NCI-H2227 (cell line): ENCODE data around the gene SIX1.
A peak's percentile ranks its signal among the peaks of the same experiment; 100 is the strongest.

Source experiments
- DNase-seq: peaks from one replicate; lab custom pipeline; 2025; ENCODE audit not compliant: unreplicated experiment; lab: John Stamatoyannopoulos, UW

The SIX1 gene

DNA sequence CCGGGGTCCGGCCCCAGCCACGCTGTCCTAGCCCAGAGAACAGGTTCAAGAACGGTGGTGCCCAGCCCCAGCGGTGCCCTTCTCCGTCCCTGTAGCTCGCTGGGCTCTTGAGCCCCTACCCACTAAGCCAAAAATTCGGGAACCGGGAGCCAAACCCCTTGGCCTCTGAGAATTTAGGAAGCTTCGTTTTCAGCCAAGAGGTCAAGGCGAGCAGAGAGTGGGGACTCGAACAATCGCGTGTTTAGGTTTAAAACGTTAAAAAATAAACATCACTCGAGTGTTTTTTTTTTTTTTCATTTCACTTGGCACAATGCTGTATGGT is 6.2 kb downstream of the SIX1 start:
- DNase-seq = no peak

DNA sequence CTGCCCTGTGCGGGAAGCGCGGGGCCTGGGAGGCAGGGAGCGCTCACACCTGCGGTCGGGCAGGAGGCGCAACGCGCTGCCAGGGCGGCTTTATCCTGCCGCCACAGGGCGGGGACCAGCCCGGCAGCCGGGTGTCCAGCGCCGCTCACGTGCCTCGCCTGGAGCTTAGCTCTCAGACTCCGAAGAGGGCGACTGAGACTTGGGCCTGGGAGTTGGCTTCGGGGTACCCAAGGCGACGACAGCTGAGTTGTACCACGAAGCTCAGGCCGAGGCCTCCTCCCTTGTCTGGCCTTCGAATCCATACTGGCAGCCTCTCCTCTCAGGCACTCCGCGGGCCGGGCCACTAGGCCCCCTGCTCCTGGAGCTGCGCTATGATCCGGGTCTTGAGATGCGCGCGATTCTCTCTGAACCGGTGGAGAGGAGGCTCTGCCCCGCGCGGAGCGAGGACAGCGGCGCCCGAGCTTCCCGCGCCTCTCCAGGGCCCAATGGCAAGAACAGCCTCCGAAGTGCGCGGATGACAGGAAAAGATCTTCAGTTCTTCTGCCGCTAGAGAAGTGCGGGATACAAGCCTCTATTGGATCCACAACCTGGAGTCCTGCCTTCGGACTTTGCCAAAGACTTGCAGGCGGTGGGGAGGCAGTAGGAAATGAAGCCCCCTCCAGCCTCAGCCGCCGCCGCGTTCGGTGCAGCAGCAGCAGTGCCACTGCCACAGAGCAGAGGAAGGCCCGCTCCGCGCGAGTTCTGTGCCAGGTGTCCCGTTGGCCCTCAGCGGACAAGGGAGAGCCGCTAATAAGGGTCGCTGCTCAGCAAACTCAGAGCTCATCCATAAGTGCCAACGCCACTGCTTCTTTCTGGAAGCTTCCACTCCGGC is 6.8 kb downstream of the SIX1 start:
- no peak for DNase-seq

DNA sequence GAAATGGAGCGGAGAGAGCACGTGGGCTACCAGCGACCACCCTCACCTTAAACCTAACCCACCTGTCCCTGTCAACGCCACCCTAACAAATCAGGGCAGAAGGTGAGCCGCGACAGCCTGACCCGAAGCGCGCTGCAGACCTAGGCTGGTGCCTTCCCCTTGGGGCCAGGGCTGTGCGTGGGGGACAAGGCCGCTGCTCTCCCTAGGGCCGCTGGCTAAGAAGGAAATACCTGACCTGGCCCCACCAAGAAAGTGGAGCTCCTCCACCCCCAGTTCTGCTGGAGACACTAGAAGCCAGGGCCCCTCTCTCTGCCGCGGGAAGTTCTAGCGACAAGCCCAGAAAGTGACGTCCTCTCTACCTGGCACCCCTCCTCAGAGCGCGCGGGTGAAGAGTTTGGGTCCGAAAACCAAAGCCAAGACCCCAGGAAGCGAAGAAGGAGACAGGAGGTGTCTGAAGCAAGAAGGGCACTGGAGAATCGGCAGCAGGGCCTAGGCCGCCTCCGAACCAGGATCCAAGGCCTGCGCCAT is 7.5 kb downstream of the SIX1 start:
- no peak for DNase-seq

- DNase-seq = no peak
These were observed 8.2 kb downstream of the SIX1 start for GRCh38 chr14:60640859-60641741.

DNA sequence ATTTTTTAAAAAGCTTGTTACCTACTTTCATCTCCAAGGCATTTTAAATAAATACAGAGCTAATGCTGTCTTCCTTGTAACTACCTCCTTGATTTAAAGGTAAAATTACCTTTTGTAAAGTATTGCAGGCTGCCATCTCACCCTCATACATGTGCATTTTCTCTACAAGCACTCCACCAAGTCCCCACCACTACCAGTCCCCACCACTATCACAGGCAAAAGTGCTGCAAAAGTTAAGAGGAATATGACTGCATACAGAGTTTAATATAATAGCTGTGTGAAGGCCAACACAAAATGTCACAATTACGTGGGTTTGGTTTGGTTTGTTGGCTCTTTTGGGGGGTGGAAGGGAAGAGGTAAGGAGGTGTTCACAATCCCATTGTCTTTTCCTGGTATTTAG is 9.6 kb downstream of the SIX1 start:
- no peak for DNase-seq

DNA sequence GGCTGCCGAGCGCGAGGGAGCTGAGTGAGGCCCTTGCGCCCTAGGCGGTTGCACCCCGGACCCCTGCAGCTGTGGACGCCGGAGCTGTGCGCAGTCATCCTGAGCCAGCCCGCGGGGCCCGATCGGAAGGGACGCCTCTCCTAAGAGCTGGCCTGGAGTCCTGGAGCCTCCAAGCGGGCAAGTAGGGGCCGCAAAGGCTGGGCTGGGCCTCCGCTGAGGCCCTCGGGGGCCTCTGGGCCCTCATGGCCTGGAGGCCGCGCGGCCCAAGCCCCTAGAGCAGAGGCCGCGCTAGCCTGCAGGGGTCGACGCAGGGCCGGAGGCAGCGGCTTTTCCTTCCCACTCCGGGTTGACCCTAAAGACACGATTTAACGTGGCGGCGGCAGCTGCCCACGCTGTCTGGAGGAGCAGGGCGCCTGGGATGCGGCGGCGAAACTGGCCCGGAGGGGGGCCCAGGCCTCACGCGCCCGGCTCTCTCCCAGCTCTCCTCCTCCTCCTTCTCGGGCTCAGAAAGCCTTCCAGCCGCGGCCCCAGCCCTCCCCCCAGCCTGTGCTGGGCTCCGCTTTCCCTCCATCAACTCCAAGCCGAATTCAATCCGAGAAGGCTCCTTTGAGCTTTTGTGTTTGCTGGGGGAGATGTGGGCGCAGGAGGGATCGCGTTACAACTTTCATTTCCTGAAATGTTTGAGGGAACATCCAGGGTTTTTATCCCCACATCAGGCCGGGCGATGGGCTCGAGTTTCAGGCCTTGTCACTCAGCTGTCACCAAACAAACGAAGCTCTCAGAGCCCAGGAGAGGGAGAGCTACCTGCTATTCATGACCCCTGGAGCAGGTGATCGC is 11.6 kb downstream of the SIX1 start:
- peak; percentile 19 for DNase-seq

GRCh38 chr14:60636879-60637478 is 12.3 kb downstream of the SIX1 start:
- DNase-seq = no peak

GRCh38 chr14:60634153-60634552 is 15.1 kb downstream of the SIX1 start:
- no peak for DNase-seq

DNA sequence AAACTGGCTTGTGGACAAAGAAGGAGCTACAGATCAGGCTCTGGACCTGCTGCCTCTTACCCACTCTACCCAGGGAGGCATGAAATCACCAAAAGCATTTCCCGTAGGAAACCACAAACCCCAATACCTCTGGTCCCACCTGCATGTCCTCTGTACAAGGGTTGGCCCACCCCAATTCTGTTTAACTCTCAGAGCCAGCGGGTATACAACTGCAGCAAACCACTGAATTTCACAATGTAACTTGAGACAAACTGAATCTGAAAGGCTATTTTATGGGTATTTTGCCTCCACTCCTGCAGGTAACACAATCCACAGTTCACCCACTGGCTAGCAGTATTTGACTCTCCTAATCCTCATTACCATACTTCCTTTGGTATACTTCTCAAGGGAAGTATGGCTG is 16.5 kb downstream of the SIX1 start:
- no peak for DNase-seq

DNA sequence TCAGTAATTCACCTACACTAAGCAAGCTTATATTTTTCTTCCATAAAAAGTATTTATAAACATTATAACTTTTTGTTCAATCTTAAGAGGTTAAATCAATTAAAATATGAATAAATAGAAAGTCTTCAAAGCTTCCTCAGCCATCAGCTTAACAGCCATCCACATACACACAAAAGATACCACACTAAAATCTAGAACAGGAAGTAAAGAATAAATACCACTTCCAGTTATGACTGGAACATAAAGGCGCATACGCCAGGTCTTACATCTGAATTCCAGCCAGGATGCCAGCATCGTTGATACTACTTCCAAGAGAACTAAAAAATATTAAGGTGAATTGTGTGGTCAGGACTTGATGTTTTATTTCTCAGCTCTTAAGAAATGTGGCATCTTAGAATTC is 17.0 kb downstream of the SIX1 start:
- no peak for DNase-seq

GRCh38 chr14:60631842-60632241 is 17.4 kb downstream of the SIX1 start:
- no peak for DNase-seq

DNA sequence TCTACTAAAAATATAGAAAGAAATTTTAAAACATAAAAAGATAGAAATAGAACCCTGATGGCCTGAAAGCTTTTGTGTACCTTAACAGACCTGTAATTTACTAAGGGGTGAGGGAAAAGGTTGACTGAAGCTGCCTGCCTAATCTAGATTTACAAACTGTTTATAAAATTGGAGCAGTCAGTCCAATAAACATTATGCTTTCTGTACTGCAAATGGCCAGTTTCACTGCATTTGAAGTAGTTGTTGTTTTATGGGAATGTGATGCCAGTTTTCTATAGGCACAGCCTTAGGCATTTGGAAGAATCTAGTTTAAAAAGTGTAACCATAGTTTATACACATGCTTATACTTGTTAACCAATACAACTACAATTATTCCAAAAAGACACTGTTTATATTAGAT is 19.1 kb downstream of the SIX1 start:
- DNase-seq = no peak

GRCh38 chr14:60628892-60629291 is 20.4 kb downstream of the SIX1 start:
- no peak for DNase-seq

GRCh38 chr14:60622917-60623257 is 26.4 kb downstream of the SIX1 start:
- DNase-seq = no peak

- no peak for DNase-seq
These were observed 26.9 kb downstream of the SIX1 start for GRCh38 chr14:60622210-60622916.

GRCh38 chr14:60621386-60621785 is 27.9 kb downstream of the SIX1 start:
- no peak for DNase-seq

DNA sequence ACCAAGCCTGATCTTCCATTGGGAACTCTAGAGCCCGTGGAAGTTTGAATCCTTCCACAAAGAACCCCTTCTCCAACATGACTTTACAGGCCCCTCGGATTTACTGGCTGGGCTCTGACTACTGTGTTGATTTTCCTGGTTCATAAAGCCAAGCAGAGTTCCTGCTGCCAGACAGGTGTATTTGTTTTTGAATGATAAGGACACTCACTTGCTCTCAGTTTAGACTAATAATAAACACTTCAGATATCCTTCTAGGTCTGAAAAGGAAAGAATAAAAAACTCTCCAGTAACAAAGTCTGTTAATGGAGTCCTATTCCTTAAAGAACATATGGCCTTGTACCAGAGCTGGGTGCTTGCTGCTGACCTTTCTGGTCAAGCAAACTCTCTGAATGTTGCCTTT is 31.0 kb downstream of the SIX1 start:
- DNase-seq = no peak

DNA sequence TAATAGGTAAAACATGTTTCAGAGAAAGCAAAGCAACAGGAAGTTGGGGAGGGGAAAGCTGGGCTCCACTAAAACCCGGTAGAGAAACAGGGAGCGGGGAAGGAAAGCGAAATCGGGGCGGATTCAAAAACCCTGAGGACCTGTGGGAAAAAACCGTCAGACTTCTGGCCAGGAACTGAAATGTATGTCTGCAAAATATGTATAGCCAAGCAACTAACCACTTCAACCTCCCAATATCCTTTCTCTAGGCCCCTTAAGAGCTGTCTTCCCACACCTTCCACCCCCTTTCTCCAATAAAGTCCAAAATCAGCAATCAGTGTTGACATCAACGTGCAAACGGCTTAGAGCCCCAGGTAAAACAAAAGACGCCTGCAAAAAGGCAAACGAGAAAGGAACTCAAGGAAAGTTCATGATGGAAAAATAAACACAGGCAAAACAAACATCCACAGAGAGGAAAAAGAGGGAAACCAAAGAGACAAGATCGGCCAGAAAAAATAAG is 32.8 kb downstream of the SIX1 start:
- peak; percentile 55 for DNase-seq

- no peak for DNase-seq
These were observed 47.0 kb downstream of the SIX1 start for GRCh38 chr14:60602291-60602690.

DNA sequence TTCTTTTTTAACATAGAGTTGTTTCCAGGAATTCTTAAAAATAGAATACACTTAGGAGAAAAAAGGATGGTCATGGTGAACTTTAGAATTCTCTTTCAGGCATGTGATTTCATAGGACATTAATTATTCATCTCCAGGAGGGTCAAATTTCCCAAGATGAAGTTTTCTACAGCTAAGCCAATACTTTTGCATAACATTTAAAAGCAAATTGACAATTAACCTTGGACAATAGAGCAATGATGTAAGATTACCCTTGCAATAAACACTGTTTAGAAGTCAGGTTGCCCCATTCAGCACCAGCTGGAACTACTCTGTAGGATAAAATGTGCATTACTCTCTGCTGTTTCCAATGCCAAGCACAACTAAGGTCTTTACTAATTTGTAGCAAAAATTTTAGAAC is 49.5 kb downstream of the SIX1 start:
- no peak for DNase-seq
